Osteocyte (in vitro differentiated cells): ENCODE data around the gene SLC25A33. TPM values are rescaled to one million over a fixed set of nuclear protein-coding genes. Genes with fewer than 3 reads are reported as not detected.

Experiments used
- DNase-seq: peaks from one replicate; pipeline ENCODE4 v3.0.0; 2021; ENCODE audit warnings: mixed read lengths; ENCODE audit not compliant: unreplicated experiment; ENCODE audit errors: extremely low spot score
- H3K27ac Mint-ChIP-seq: one replicate; pipeline ENCODE4 v1.8.0; 2021; ENCODE audit warnings: mild to moderate bottlenecking, mixed read lengths; ENCODE audit not compliant: unreplicated experiment
- H3K27me3 Mint-ChIP-seq: one replicate; pipeline ENCODE4 v1.8.0; 2021; ENCODE audit warnings: mixed read lengths; ENCODE audit not compliant: unreplicated experiment
- H3K36me3 Mint-ChIP-seq: one replicate; pipeline ENCODE4 v1.8.0; 2021; ENCODE audit warnings: mixed read lengths; ENCODE audit not compliant: unreplicated experiment
- H3K4me1 Mint-ChIP-seq: one replicate; pipeline ENCODE4 v1.8.0; 2021; ENCODE audit warnings: mixed read lengths; ENCODE audit not compliant: unreplicated experiment
- H3K4me3 Mint-ChIP-seq: one replicate; pipeline ENCODE4 v1.8.0; 2021; ENCODE audit warnings: mild to moderate bottlenecking, moderate library complexity, mixed read lengths; ENCODE audit not compliant: unreplicated experiment
- H3K9me3 Mint-ChIP-seq: one replicate; pipeline ENCODE4 v1.8.0; 2021; ENCODE audit warnings: mixed read lengths; ENCODE audit not compliant: unreplicated experiment
- total RNA-seq: library from RNA; stranded (reverse); gene quantifications from 2 replicates; pipeline ENCODE4 v1.2.1, GENCODE V29; 2021
- TF ChIP-seq, protein P1 (sequence below): fragments of 200-600 bp; sonication (generic); IDR thresholded peaks from 2 replicates; pipeline ENCODE4 v1.5.0; 2021; ENCODE audit warnings: antibody characterized with exemption, mild to moderate bottlenecking, moderate library complexity

SLC25A33 gene
- total RNA-seq, 1 donor from 2014 or later = 7.0 TPM

DNA sequence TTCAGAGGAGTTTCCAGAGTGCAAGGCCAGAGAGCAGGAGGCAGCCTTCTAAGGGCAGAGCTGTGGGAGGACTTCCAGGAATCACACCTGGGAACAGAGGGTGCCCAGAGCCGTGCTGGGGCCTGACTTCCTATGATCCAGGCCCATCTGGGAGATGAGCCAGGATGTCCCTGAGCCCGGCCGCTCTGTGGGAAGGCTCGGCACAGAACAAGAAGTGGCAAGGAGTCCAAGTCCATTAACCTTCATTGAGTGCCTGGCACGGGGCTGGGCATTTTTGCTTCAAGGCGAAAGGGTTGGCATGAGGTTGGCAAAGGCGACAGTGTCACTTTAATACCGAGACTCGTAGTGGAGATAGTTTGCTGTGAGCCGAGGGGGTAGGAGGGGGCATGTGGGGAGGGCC, 67.7 kb downstream of the SLC25A33 start:
- no peak overlapping the region for H3K27ac Mint-ChIP-seq
- TF ChIP-seq, protein P1, sequence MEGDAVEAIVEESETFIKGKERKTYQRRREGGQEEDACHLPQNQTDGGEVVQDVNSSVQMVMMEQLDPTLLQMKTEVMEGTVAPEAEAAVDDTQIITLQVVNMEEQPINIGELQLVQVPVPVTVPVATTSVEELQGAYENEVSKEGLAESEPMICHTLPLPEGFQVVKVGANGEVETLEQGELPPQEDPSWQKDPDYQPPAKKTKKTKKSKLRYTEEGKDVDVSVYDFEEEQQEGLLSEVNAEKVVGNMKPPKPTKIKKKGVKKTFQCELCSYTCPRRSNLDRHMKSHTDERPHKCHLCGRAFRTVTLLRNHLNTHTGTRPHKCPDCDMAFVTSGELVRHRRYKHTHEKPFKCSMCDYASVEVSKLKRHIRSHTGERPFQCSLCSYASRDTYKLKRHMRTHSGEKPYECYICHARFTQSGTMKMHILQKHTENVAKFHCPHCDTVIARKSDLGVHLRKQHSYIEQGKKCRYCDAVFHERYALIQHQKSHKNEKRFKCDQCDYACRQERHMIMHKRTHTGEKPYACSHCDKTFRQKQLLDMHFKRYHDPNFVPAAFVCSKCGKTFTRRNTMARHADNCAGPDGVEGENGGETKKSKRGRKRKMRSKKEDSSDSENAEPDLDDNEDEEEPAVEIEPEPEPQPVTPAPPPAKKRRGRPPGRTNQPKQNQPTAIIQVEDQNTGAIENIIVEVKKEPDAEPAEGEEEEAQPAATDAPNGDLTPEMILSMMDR = no peak
- H3K4me3 Mint-ChIP-seq = no peak overlapping the region
- no peaks in the 10 kb centered on the region for H3K4me1 Mint-ChIP-seq
- H3K36me3 Mint-ChIP-seq = peaks cover 3% of the 10 kb centered on the region
- no peaks in the 10 kb centered on the region for H3K27me3 Mint-ChIP-seq
- no peaks in the 10 kb centered on the region for H3K9me3 Mint-ChIP-seq
- no peak for DNase-seq

DNA sequence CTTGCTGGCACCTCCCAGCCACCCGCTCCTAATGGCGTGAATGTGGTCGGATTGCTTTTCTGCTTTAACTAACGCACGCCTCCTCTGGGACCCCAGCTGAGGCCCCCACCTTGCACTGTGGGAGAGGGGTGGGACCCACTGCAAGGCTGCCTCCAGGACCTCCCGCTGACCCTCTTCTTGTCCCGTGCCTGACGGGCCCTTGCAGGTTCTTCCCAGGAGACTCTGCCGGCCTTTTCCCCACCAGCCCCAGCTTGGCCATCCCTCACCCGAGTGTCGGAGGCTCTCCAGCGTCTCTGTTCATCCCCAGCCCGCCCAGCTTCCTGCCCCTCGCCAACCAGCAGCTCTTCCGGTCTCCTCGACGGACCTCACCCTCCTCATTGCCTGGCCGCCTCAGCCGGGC, 68.1 kb downstream of the SLC25A33 start:
- H3K27me3 Mint-ChIP-seq = no peaks in the 10 kb centered on the region
- TF ChIP-seq, protein P1 = no peak
- no peak overlapping the region for H3K27ac Mint-ChIP-seq

DNA sequence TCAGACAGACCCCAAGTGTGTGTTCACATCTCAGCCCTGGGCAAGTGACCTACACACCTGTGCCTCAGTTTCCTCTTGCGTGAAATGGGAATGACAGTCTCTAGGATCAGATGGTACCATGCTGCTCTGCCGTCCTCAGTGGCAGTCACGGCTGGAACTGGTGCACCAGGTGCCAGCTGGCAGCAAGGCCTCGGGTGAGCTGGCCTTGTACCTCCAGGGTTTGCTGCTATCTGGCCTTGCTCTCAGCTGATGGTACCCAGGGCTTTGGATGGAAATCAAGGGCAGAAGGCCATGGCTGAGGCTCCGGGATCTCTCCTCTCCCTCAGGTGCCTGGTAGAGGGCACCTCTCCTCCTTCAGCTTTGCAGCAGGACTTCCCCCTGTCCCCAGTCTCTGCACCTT, 70.7 kb downstream of the SLC25A33 start:
- Mint-ChIP-seq H3K36me3 (peaks cover 3% of the 10 kb centered on the region), H3K4me3 (no peak overlapping the region), H3K4me1 (no peaks in the 10 kb centered on the region), H3K27ac (no peak overlapping the region), H3K9me3 (no peaks in the 10 kb centered on the region), H3K27me3 (no peaks in the 10 kb centered on the region)
- DNase-seq = no peak
- TF ChIP-seq, protein P1 = no peak

More for the DNA sequence above, 68.1 kb downstream of the SLC25A33 start:
- no peak for DNase-seq
- no peaks in the 10 kb centered on the region for H3K9me3 Mint-ChIP-seq
- no peak overlapping the region for H3K4me3 Mint-ChIP-seq
- no peaks in the 10 kb centered on the region for H3K4me1 Mint-ChIP-seq
- peaks cover 3% of the 10 kb centered on the region for H3K36me3 Mint-ChIP-seq

DNA sequence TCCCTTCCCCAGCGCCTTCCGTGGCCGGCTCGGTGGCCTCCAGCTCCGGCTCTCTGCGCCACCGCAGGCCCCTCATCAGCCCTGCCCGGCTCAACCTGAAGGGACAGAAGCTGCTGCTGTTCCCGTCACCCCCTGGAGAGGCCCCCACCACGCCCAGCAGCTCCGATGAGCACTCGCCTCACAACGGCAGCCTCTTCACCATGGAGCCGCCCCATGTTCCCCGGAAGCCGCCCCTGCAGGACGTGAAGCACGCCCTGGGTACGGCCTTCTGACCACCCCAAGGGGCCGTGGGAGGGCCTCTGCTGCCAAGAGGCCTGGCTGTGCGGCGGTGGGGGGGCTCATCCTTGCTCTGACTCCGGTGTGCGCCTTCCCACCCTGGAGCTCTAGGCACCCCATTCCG, 71.3 kb downstream of the SLC25A33 start:
- Mint-ChIP-seq H3K27me3 (no peaks in the 10 kb centered on the region), H3K9me3 (no peaks in the 10 kb centered on the region), H3K4me1 (no peaks in the 10 kb centered on the region), H3K4me3 (no peak overlapping the region), H3K27ac (no peak overlapping the region), H3K36me3 (peaks cover 3% of the 10 kb centered on the region)
- no peak for DNase-seq
- TF ChIP-seq, protein P1 = no peak

DNA sequence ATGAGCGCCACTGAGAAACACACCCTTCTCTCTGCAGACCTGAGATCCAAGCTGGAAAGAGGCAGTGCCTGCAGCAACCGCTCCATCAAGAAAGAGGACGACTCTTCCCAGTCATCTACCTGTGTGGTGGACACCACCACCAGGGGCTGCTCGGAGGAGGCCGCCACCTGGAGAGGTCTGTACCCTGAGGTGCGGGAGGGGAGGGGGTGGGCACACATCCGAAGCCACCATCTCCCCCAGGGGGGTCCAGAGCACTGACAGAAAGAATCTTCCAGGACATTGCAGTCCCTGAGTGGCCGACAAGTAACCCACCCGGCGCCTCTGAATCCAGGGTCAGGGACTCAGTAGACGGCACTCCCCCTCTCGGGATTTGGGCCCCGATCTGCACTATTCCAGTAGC, 72.5 kb downstream of the SLC25A33 start:
- no peak for DNase-seq
- H3K27ac Mint-ChIP-seq = no peak overlapping the region
- H3K4me1 Mint-ChIP-seq = no peaks in the 10 kb centered on the region
- no peaks in the 10 kb centered on the region for H3K9me3 Mint-ChIP-seq
- H3K27me3 Mint-ChIP-seq = no peaks in the 10 kb centered on the region
- peaks cover 3% of the 10 kb centered on the region for H3K36me3 Mint-ChIP-seq
- no peak overlapping the region for H3K4me3 Mint-ChIP-seq
- TF ChIP-seq, protein P1 = no peak
